SK-N-SH (cell line): ENCODE data around the gene REV1. TPM values are rescaled to one million over a fixed set of nuclear protein-coding genes. Genes with fewer than 3 reads are reported as not detected.
A peak's percentile ranks its signal among the peaks of the same experiment; 100 is the strongest.

Experiments used
- CTCF ChIA-PET: fragments of 300-600, 350-600 bp; formaldehyde crosslinking; extraction: SDS; loops from one replicate; lab custom pipeline; 2021; lab: Yijun Ruan, JAX
- POLR2A ChIA-PET: fragments of 350-600 bp; sonication (Branson Sonifier 250); formaldehyde crosslinking; extraction: SDS; loops from one replicate; lab custom pipeline; 2020; ENCODE audit warnings: antibody characterized with exemption, inconsistent platforms; lab: Yijun Ruan, JAX
- DNase-seq: peaks from one replicate; pipeline ENCODE4 v3.0.0; 2012
- H2AFZ ChIP-seq: fragments of 200-600 bp; sonication (generic); 2 replicates; pipeline ENCODE4 v1.8.1; 2016; ENCODE audit warnings: antibody characterized with exemption, mild to moderate bottlenecking, low read depth
- H3F3A ChIP-seq: fragments of 200-600 bp; sonication (generic); replicated peaks from 2 replicates; pipeline ENCODE3; 2016; ENCODE audit warnings: antibody characterized with exemption, mild to moderate bottlenecking; ENCODE audit not compliant: insufficient read depth
- H3K27ac ChIP-seq, 2 experiments: fragments of 200-500 bp in 1 of 2; fragments of 200-600 bp in 1 of 2; sonication (Bioruptor generic) in 1 of 2; sonication (generic), shearing (Covaris generic) in 1 of 2; 2 replicates each; pipeline versions ENCODE4 v1.5.1 to v1.6.1; 2014 to 2016; ENCODE audit warnings: low read depth in 2 of 2, inconsistent platforms in 1 of 2, low read length in 1 of 2, mild to moderate bottlenecking in 1 of 2, mixed read lengths in 1 of 2
- H3K27me3 ChIP-seq: fragments of 200-600 bp; sonication (generic), shearing (Covaris generic); 2 replicates; pipeline ENCODE4 v1.6.1; 2016; ENCODE audit warnings: mixed run types; ENCODE audit not compliant: insufficient read depth
- H3K36me3 ChIP-seq, 2 experiments: fragments of 200-500 bp in 1 of 2; fragments of 200-600 bp in 1 of 2; sonication (Bioruptor generic) in 1 of 2; sonication (generic) in 1 of 2; replicated peaks in 1 of 2; 2 replicates each; pipeline versions ENCODE3 to v1.5.1; 2014 to 2016; ENCODE audit warnings: low read length in 1 of 2, mild to moderate bottlenecking in 1 of 2; ENCODE audit not compliant: insufficient read depth in 2 of 2, control insufficient read depth in 1 of 2
- H3K4me1 ChIP-seq, 2 experiments: fragments of 200-500 bp in 1 of 2; fragments of 200-600 bp in 1 of 2; sonication (Bioruptor generic) in 1 of 2; sonication (generic), shearing (Covaris generic) in 1 of 2; 2 replicates each; pipeline versions ENCODE4 v1.5.1 to v1.6.1; 2014 to 2016; ENCODE audit warnings: low read depth in 1 of 2, low read length in 1 of 2, mixed run types in 1 of 2; ENCODE audit not compliant: insufficient read depth in 2 of 2, control insufficient read depth in 1 of 2
- H3K4me2 ChIP-seq: fragments of 200-600 bp; sonication (generic), shearing (Covaris generic); 2 replicates; pipeline ENCODE4 v1.6.1; 2017; ENCODE audit warnings: mixed run types
- H3K4me3 ChIP-seq, 2 experiments: fragments of 200-500 bp in 1 of 2; fragments of 200-600 bp in 1 of 2; sonication (Bioruptor generic) in 1 of 2; sonication (generic), shearing (Covaris generic) in 1 of 2; 2 replicates each; pipeline versions ENCODE4 v1.5.1 to v1.8.1; 2014 to 2016; ENCODE audit warnings: low read depth in 2 of 2, inconsistent platforms in 1 of 2, low read length in 1 of 2, mild to moderate bottlenecking in 1 of 2, mixed read lengths in 1 of 2, moderate library complexity in 1 of 2
- H3K79me2 ChIP-seq: fragments of 200-600 bp; sonication (generic); 2 replicates; pipeline ENCODE4 v1.8.1; 2017; ENCODE audit warnings: mild to moderate bottlenecking; ENCODE audit not compliant: insufficient read depth
- H3K9ac ChIP-seq: fragments of 200-600 bp; sonication (generic); 2 replicates; pipeline ENCODE4 v1.6.1; 2017; ENCODE audit warnings: mixed run types
- H3K9me2 ChIP-seq: fragments of 200-600 bp; sonication (generic); 2 replicates; pipeline ENCODE4 v1.6.1; 2017; ENCODE audit warnings: mixed run types
- H3K9me3 ChIP-seq: fragments of 200-600 bp; sonication (generic); 2 replicates; pipeline ENCODE4 v1.6.1; 2017; ENCODE audit warnings: mixed run types, mild to moderate bottlenecking, moderate library complexity
- H4K20me1 ChIP-seq: fragments of 200-600 bp; sonication (generic); 2 replicates; pipeline ENCODE4 v1.6.1; 2017; ENCODE audit warnings: mild to moderate bottlenecking, mixed run types; ENCODE audit not compliant: insufficient read depth
- CTCF ChIP-seq: fragments of 200-600 bp; sonication (generic); IDR thresholded peaks from 2 replicates; pipeline ENCODE4 v1.6.1; 2017; ENCODE audit warnings: antibody characterized with exemption, mild to moderate bottlenecking, moderate library complexity
- EP300 ChIP-seq, 2 experiments: IDR thresholded peaks; 2 replicates each; pipeline versions ENCODE4 v1.4.0 to v1.6.1; 2012; ENCODE audit warnings: borderline replicate concordance in 1 of 2, low read depth in 1 of 2, low read length in 1 of 2
- FOSL2 ChIP-seq: IDR thresholded peaks from 2 replicates; pipeline ENCODE4 v1.4.0; 2012; ENCODE audit warnings: low read depth, mild to moderate bottlenecking, moderate library complexity, borderline replicate concordance
- FOXJ3 ChIP-seq: sonication (generic); formaldehyde crosslinking; IDR thresholded peaks from 2 replicates; pipeline ENCODE4 v1.5.1; 2020; ENCODE audit warnings: mild to moderate bottlenecking, missing genetic modification reagents
- FOXM1 ChIP-seq: IDR thresholded peaks from 2 replicates; pipeline ENCODE4 v1.4.0; 2012; ENCODE audit warnings: low read depth, mild to moderate bottlenecking
- GATA2 ChIP-seq: sonication (generic); formaldehyde crosslinking; IDR thresholded peaks from 2 replicates; pipeline ENCODE4 v1.5.0; 2020; ENCODE audit warnings: mild to moderate bottlenecking, missing genetic modification reagents
- IRF3 ChIP-seq: fragments of 150-350 bp; IDR thresholded peaks from 2 replicates; pipeline ENCODE4 v1.6.1; 2016; ENCODE audit warnings: mild to moderate bottlenecking, low read depth, low read length
- JUND ChIP-seq: IDR thresholded peaks from 2 replicates; pipeline ENCODE4 v1.4.0; 2012
- MXI1 ChIP-seq: IDR thresholded peaks from 2 replicates; pipeline ENCODE4 v1.6.1; 2012; ENCODE audit warnings: mild to moderate bottlenecking, low read depth, low read length, improper control_type of control experiment
- NFIC ChIP-seq: IDR thresholded peaks from 2 replicates; pipeline ENCODE4 v1.4.0; 2012; ENCODE audit warnings: borderline replicate concordance
- RAD21 ChIP-seq: IDR thresholded peaks from 2 replicates; pipeline ENCODE4 v1.6.1; 2012; ENCODE audit warnings: mild to moderate bottlenecking, low read length
- RFX5 ChIP-seq: IDR thresholded peaks from 2 replicates; pipeline ENCODE4 v1.6.1; 2012; ENCODE audit warnings: mild to moderate bottlenecking, improper control_type of control experiment, low read length
- RXRA ChIP-seq: IDR thresholded peaks from 2 replicates; pipeline ENCODE4 v1.4.0; 2012; ENCODE audit warnings: low read depth, mild to moderate bottlenecking, borderline replicate concordance
- SMC3 ChIP-seq: IDR thresholded peaks from 2 replicates; pipeline ENCODE4 v1.6.1; 2012; ENCODE audit warnings: low read depth, low read length, improper control_type of control experiment
- TAF1 ChIP-seq: IDR thresholded peaks from 2 replicates; pipeline ENCODE4 v1.6.1; 2012; ENCODE audit warnings: low read depth, mild to moderate bottlenecking, low read length, moderate library complexity, borderline replicate concordance
- TEAD4 ChIP-seq: IDR thresholded peaks from 2 replicates; pipeline ENCODE4 v1.4.0; 2012; ENCODE audit warnings: mild to moderate bottlenecking, borderline replicate concordance; ENCODE audit not compliant: insufficient read depth
- USF1 ChIP-seq: IDR thresholded peaks from 2 replicates; pipeline ENCODE4 v1.4.0; 2012; ENCODE audit warnings: low read depth, borderline replicate concordance
- YY1 ChIP-seq: IDR thresholded peaks from 2 replicates; pipeline ENCODE4 v1.4.0; 2012; ENCODE audit warnings: low read depth, mild to moderate bottlenecking
- ZBTB33 ChIP-seq: IDR thresholded peaks from 2 replicates; pipeline ENCODE4 v1.4.0; 2012; ENCODE audit warnings: low read depth, borderline replicate concordance
- WGBS: methylation state at CpG from one replicate; pipeline ENCODE4 v1.1.6; 2017; ENCODE audit warnings: low lambda C conversion rate; 5-methylcytosine and 5-hydroxymethylcytosine counted together
- polyA plus RNA-seq, 3 experiments: library from polyadenylated mRNA; depleted of rRNA; stranded (reverse); fragments of >200 nt; gene quantifications; 2 replicates each; pipeline ENCODE4 v1.2.3, GENCODE V29; 2012

The REV1 gene
- polyA plus RNA-seq, 1 of the 3 experiments (the other 2 are of a cell fraction): 15.9 TPM

GRCh38 chr2:99403524-99403923, 86.3 kb downstream of the REV1 start:
- Histone ChIP-seq H3K4me1 (peaks cover 0 to 22% of the 10 kb centered on the region in 2 experiments; a peak in 2 of 4 replicates), H3K9me3 (no peaks in the 10 kb centered on the region), H3K4me2 (no peak overlapping the region), H3K4me3 (no peak overlapping the region), H2AFZ (no peak overlapping the region), H3F3A (peaks cover 40% of the 10 kb centered on the region), H3K27ac (no peak overlapping the region), H4K20me1 (no peaks in the 10 kb centered on the region), H3K9ac (no peak overlapping the region), H3K9me2 (no peaks in the 10 kb centered on the region), H3K36me3 (peaks cover 76 to 93% of the 10 kb centered on the region in 2 experiments), H3K27me3 (no peaks in the 10 kb centered on the region), H3K79me2 (no peaks in the 10 kb centered on the region)
- ChIA-PET CTCF (interaction anchor here (0.6 to 1.6 kb wide), 4 partner anchors 10 to 37 kb away, joined by 3 to 5 read pairs (median 4); no protein-coding TSS in a partner anchor), POLR2A (interaction anchor here (0.6 kb wide), 1 partner anchor 58 kb away, joined by 7 read pairs; no protein-coding TSS in a partner anchor)
- 89% methylated on average over 4 of the region's 4 CpGs for WGBS
- no peak for TF ChIP-seq FOXM1
- TF ChIP-seq RAD21: 0 out of 2 replicates have a peak, but pooled peaks have one; percentile 6
- 0 out of 2 replicates have a peak, but pooled peaks have one; percentile 16 for TF ChIP-seq CTCF
- DNase-seq: no peak

GRCh38 chr2:99403084-99403483, 86.7 kb downstream of the REV1 start:
- POLR2A ChIA-PET: no interaction called here
- peaks cover 79 to 93% of the 10 kb centered on the region in 2 experiments for H3K36me3 ChIP-seq
- CTCF ChIA-PET: interaction anchor here (1.1 to 1.6 kb wide), 3 partner anchors 17 to 66 kb away, joined by 3 to 5 read pairs (median 3); partner anchors contain the start of gene EIF5B
- TF ChIP-seq TEAD4 (no peak), USF1 (no peak), GATA2 (CRISPR knock-in tag) (no peak), JUND (no peak), RXRA (no peak), MXI1 (no peak), IRF3 (no peak), FOXJ3 (CRISPR knock-in tag) (no peak), RAD21 (no peak), CTCF (no peak), NFIC (no peak), SMC3 (no peak), TAF1 (no peak), YY1 (no peak), RFX5 (no peak), FOSL2 (no peak), EP300 (IDR thresholded peaks at IDR 0.05; ENCODE audit: borderline replicate concordance in 1 of 2, low read depth in 1 of 2, low read length in 1 of 2) (no peak), FOXM1 (no peak), ZBTB33 (no peak)

More at GRCh38 chr2:99403084-99403483, 86.7 kb downstream of the REV1 start:
- DNase-seq: no peak
- Histone ChIP-seq H3K9me2 (no peaks in the 10 kb centered on the region), H3K4me2 (no peak overlapping the region), H3K27ac (no peak overlapping the region; a peak in 1 of 4 replicates), H3K4me3 (no peak overlapping the region), H4K20me1 (no peaks in the 10 kb centered on the region), H3F3A (peaks cover 40% of the 10 kb centered on the region), H3K27me3 (no peaks in the 10 kb centered on the region), H3K4me1 (peaks cover 0 to 27% of the 10 kb centered on the region in 2 experiments; a peak in 2 of 4 replicates), H3K9ac (no peak overlapping the region), H3K9me3 (no peaks in the 10 kb centered on the region), H3K79me2 (no peaks in the 10 kb centered on the region), H2AFZ (no peak overlapping the region)
